Stimulated activated CD8-positive, alpha-beta memory T cell treated with anti-CD3 and anti-CD28 coated beads, Interleukin-15, amount 100 ng/mL, for 48 hours (primary cell): ENCODE results near the gene SORCS1.

Experiments used
- DNase-seq, 2 donors: peaks; one replicate each; pipeline ENCODE4 v3.0.0-alpha.2; 2020; ENCODE audit warnings: low read depth in 2 of 2

Gene SORCS1

GRCh38 chr10:106540645-106541044 is 623.9 kb downstream of the SORCS1 start:
- no peak for DNase-seq

GRCh38 chr10:106537866-106538265 is 626.6 kb downstream of the SORCS1 start:
- no peak for DNase-seq

GRCh38 chr10:106535304-106535953 is 629.1 kb downstream of the SORCS1 start:
- no peak for DNase-seq

- no peak for DNase-seq
Measured at GRCh38 chr10:106534441-106534840, 630.1 kb downstream of the SORCS1 start.

GRCh38 chr10:106528702-106529101 is 635.8 kb downstream of the SORCS1 start:
- no peak for DNase-seq

- no peak for DNase-seq
Measured at GRCh38 chr10:106525835-106526234, 638.7 kb downstream of the SORCS1 start.
